Measurements from ENCODE around the gene PID1.
"Not testable (repeated sequence)": the region's sequence is repeated elsewhere in the genome, so short reads cannot be mapped to it uniquely, and the experiment has no call there.

The PID1 gene

DNA sequence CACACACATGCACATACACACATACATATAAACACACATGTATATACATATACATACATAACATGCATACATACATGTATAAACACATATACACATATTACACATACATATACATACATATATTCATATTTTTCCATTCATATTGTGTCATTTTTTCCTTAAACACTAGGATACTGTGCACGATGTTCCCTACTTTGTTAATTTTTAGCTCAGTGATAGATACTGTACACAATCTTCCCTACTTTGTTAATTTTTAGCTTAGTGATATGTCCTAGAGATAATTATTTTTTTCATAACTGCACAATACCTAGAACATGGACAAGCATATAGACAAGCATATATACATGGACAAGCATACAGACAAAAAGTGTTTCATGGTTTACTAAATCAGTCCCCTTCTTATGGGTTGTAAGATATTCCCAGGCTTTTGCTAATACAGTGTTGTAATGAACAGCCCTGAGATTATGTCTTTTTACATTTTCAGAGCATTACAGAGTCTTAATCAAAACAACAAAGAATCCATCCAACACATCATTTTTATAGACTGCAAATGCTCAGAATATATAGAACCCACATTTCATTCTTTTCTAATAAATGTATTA lies 75.6 kb downstream of the PID1 start:
- no peak for DNase-seq (ENCODE audit: low read depth)
- no peak overlapping the region for H3K4me3 ChIP-seq (replicated peaks; ENCODE audit: low read depth, low read length)
- TF ChIP-seq, protein P1, sequence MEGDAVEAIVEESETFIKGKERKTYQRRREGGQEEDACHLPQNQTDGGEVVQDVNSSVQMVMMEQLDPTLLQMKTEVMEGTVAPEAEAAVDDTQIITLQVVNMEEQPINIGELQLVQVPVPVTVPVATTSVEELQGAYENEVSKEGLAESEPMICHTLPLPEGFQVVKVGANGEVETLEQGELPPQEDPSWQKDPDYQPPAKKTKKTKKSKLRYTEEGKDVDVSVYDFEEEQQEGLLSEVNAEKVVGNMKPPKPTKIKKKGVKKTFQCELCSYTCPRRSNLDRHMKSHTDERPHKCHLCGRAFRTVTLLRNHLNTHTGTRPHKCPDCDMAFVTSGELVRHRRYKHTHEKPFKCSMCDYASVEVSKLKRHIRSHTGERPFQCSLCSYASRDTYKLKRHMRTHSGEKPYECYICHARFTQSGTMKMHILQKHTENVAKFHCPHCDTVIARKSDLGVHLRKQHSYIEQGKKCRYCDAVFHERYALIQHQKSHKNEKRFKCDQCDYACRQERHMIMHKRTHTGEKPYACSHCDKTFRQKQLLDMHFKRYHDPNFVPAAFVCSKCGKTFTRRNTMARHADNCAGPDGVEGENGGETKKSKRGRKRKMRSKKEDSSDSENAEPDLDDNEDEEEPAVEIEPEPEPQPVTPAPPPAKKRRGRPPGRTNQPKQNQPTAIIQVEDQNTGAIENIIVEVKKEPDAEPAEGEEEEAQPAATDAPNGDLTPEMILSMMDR (IDR thresholded peaks at IDR 0.05; ENCODE audit: low read length, missing control alignments), result no peak

DNA sequence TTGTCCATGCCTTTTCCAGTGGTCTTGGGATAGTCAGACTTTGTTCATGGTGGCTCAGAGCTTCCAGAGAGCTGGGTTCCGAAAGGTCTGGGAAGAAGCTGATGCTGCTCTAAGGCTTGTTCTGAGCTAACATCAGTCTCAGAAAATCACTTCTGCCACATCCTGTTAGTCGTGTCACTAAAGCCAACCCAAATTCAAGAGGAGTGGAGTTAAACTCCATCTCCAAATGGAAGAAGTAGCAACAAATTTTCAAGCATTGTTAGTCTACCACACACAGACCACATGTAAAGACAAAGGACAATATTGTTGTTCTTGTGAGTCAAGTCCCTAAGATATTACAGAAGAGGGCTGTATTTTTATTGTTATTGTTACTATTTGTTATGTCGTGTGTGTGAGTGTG lies 77.8 kb downstream of the PID1 start:
- H3K4me3 ChIP-seq (replicated peaks; ENCODE audit: low read depth, low read length), result no peak overlapping the region
- TF ChIP-seq, protein P1 (IDR thresholded peaks at IDR 0.05; ENCODE audit: low read length, missing control alignments), result no peak
- no peak for DNase-seq (ENCODE audit: low read depth)

DNA sequence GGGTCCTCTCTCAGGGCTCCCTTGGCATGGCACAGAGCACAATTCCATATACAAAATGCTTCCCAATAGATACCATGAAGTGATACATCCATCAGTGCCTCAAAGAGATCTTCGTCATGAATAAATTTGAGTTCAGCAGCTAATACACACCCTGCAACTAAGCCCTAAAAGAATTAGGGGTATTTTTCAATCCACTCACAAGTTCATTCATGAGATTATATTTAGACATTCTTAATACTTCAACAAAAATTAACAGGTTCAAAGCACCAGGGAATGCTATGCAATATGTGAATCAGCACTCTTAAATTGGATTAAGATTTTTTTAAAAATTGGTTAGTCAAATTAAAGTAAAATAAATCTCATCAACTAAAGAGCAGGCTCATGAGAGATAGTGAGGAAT lies 79.7 kb downstream of the PID1 start:
- H3K4me3 ChIP-seq (replicated peaks; ENCODE audit: low read depth, low read length), result no peak overlapping the region
- TF ChIP-seq, protein P1 (IDR thresholded peaks at IDR 0.05; ENCODE audit: low read length, missing control alignments), result no peak
- DNase-seq (ENCODE audit: low read depth), result no peak

DNA sequence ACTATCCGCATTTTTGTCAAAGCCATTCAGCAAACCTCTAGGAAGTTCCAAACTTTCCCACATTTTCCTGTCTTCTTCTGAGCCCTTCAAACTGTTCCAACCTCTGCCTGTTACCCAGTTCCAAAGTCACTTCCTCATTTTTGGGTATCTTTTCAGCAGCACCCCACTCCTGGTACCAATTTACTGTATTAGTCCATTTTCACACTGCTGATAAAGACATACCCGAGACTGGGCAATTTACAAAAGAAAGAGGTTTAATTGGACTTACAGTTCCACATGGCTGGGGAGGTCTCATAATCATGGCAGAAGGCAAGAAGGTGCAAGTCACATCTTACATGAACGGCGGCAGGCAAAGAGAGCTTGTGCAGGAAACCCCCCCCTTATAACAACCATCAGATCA lies 84.0 kb downstream of the PID1 start:
- DNase-seq (ENCODE audit: low read depth); H3K4me3 ChIP-seq (replicated peaks; ENCODE audit: low read depth, low read length): not testable (repeated sequence)

DNA sequence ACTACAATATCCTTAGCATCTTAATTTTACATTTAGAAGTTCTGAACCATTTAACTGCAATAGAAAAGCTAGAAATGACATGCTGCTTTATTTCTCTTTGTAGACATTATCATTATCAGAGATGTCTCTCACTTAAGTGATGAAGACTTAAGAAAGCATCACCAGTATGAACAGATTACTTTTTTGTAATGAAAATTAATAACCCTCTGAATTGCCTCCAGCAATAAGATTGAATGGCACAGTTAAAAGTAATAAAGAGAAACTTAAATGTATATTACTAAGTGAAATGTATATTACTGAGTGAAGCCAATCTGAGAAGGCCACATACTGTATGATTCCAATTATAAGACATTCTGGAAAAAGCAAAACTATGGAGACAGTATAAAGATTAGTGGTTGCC lies 89.4 kb downstream of the PID1 start:
- TF ChIP-seq, protein P1 (IDR thresholded peaks at IDR 0.05; ENCODE audit: low read length, missing control alignments), result no peak
- no peak for DNase-seq (ENCODE audit: low read depth)
- H3K4me3 ChIP-seq (replicated peaks; ENCODE audit: low read depth, low read length), result no peak overlapping the region

DNA sequence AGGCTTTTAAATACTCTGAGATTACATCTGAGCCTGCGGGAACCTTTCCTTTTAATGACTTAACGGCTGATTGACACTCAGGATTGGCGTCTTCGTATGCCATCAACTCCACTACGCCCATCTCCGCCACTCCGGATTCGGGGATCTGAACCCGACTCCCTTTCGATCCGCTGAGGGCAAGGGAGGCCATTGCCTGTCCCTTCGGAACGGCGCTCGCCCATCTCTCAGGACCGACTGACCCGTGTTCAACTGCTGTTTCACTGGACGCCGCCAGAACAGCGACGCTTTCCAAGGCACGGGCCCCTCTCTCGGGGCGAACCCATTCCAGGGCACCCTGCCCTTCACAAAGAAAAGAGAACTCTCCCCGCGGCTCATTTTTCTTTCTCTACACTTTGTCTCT lies 90.4 kb downstream of the PID1 start:
- DNase-seq (ENCODE audit: low read depth), result no peak
- no peak overlapping the region for H3K4me3 ChIP-seq (replicated peaks; ENCODE audit: low read depth, low read length)
- TF ChIP-seq, protein P1 (IDR thresholded peaks at IDR 0.05; ENCODE audit: low read length, missing control alignments), result no peak

DNA sequence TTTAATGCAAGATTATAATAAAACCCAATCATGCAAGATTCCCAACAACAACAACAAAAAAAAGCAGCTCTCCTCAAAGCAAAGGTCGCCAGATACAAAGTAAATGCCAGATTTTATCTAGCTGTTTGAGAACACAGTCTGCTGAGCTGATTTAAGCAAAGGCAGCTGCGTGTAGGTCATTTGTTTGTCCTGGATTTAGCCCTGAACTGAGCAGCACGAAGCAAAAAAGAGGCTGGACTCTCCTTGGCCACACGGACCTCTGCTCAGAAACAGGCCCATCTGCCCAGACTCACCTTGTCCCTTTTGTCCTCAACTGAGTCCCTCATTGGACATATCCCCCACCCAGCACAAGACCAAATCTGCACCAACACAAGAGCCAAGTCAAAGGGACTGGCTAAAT lies 91.5 kb downstream of the PID1 start:
- TF ChIP-seq, protein P1 (IDR thresholded peaks at IDR 0.05; ENCODE audit: low read length, missing control alignments), result no peak
- no peak overlapping the region for H3K4me3 ChIP-seq (replicated peaks; ENCODE audit: low read depth, low read length)
- no peak for DNase-seq (ENCODE audit: low read depth)

Data from fibroblast of pulmonary artery (primary cell).